GM21447 (cell line): ENCODE results near the gene DTNB.

Experiments used
- ATAC-seq: cut with Tn5 transposase; IDR thresholded peaks from one replicate; pipeline ENCODE4 v1.9.1; 2021; ENCODE audit not compliant: unreplicated experiment

Gene DTNB

DNA sequence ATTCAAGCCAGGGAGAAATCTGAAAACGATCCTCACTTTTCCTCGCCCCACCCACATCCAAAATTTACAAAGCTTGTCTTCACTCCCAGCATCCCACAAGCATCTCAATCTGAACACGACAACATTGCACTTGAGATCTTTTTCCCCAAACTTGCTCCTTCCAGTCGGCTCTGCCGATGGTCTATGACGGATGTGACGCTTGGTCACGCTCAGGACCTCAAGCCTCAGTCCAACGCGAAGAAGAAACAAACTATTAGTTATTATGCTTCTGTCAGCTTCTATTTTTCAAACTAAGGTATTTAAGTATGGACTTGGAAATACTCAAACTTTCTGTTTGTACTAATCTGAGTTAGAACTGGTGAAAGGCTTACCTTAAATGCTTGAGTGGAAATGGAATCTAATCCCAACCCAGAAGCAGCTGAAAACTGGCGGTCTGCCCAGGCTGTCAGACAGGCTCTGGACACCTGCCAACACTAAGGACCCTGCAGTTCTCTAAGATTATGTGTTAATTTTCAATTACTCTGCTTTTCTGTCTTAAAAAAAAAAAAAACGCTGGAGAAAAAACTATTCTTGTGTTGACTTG, 199.5 kb downstream of the DTNB start:
- no peak for ATAC-seq

- ATAC-seq = no peak
Measured at GRCh38 chr2:25473131-25473530, 200.2 kb downstream of the DTNB start.

GRCh38 chr2:25470806-25471205, 202.6 kb downstream of the DTNB start:
- no peak for ATAC-seq

GRCh38 chr2:25467743-25468142, 205.6 kb downstream of the DTNB start:
- no peak for ATAC-seq

GRCh38 chr2:25462021-25462420, 211.4 kb downstream of the DTNB start:
- no peak for ATAC-seq

GRCh38 chr2:25460261-25460905, 213.0 kb downstream of the DTNB start:
- no peak for ATAC-seq

- ATAC-seq = no peak
Measured at GRCh38 chr2:25454824-25455611, 218.4 kb downstream of the DTNB start.

GRCh38 chr2:25453199-25453905, 220.0 kb downstream of the DTNB start:
- ATAC-seq = peak; percentile 92

DNA sequence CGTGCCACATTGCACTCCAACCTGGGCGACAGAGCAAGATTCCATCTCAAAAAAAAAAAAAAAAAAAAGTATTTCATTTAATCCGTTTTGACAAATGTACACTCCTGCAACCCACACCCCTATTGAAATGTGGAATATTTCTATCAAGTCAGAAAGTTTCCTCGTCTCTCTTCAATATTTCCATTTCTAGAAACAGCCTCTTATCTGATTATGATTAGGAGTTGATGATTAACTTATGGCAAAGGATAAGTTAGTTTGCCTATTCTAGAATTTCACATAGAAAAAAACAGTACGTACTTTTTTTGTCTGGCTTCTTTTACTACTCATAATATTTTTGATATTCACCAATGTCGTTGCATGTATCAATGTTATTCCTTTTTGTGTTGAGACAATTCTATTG, 224.6 kb downstream of the DTNB start:
- no peak for ATAC-seq

DNA sequence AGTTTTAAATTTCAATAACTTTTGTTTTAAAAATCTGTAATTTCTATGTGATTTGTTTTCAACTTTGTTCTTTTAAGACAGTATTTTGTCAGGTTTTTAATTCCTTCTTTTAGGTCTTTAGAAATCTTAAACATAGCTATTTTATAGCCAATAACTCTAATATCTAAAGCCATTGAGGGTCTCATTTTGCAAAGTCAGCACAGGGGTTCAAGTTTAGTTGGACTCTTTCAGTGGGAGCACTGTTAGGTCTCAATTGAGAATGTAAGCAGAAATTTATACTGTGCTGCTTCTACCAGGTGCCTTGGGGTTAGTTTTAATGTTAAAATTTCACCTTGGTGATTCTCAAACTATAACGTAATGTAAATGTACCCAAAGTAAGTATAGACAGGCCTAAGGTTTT, 226.4 kb downstream of the DTNB start:
- ATAC-seq = no peak

GRCh38 chr2:25446122-25446521, 227.3 kb downstream of the DTNB start:
- ATAC-seq = no peak

DNA sequence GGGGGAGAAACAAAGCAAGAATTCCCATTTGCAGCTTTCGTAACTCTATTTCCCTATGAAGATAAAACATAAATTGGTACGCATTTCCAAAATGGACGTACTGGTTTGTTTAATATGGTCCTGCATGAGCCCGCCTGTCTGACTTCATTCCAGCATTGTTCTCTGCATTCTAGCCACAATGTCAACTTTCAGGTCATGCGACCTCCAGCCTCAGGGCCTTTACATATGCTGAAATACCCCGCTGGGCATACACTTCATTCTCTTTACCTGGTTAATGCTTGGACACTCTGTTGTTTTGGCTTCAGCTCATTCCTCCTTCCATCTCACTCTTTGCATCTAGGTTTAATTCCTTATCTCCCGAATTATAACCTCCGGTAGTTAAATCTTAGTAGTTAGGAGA, 227.9 kb downstream of the DTNB start:
- ATAC-seq = no peak

DNA sequence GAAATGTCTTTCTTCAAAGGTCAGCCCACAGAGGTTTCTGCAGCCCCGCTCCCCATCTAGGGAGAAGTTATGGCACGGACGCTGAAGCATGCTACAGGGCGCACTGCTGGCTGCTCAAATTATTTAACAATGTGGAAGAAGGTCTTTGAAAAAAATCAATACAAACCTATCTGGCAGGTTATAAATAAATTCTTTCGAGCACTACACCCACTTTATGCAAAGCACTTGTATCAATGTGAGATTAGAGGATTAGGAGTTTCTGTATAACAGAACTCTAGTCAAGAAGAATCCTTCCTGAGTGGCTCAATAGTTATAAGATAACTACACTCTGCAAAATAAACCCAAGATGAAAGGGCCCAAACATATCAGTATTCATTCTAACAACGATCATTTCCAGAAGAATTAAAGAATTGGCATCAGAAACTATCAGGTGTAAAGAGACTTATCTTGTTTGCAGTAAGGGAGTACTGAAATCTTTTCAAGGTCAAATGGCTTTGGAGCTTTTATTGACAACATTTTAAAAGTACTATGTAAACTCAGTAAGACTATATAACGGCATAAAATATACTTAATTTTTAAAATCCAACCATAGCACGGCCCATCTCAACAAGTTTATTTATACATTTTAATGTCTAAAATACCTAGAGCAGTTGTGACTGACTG, 228.6 kb downstream of the DTNB start:
- ATAC-seq = no peak

DNA sequence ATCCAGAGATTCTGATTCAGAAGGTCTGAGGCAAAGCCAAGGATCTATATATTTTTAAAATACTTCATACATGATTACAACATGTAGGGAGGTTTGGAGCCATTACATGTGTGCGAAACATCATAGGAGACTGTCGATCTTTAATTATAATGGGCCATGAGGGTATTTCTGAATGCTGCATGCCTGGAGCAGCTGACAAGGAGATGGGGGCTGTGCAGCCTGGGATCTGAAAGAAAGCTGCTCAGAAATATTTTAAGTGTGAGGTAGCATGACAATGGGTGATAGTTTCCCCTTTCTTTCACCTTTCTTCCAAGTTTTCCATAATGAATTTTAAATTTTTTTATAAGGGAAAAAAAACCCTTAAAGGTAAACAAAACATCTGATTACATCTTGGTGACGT, 229.6 kb downstream of the DTNB start:
- ATAC-seq = no peak

DNA sequence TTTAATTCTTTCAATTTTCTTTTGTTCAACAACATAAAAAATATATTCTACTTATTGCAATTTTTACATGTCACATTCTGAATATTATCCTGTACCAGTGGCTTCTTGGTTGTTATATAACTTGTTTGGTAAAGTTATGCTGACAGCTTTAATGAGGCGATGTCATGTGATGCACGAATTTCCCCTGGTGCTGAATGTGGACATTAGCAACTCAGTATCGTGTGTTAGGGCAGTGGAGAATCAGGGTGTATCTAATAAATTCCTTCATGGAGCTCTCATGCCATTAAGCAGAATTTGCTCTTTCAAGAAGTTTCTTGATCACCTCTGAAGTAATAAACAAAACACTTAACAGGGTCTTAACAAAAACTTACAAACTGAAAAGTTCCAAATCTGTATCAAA, 232.0 kb downstream of the DTNB start:
- no peak for ATAC-seq

- no peak for ATAC-seq
Measured at GRCh38 chr2:25438793-25439192, 234.6 kb downstream of the DTNB start.

DNA sequence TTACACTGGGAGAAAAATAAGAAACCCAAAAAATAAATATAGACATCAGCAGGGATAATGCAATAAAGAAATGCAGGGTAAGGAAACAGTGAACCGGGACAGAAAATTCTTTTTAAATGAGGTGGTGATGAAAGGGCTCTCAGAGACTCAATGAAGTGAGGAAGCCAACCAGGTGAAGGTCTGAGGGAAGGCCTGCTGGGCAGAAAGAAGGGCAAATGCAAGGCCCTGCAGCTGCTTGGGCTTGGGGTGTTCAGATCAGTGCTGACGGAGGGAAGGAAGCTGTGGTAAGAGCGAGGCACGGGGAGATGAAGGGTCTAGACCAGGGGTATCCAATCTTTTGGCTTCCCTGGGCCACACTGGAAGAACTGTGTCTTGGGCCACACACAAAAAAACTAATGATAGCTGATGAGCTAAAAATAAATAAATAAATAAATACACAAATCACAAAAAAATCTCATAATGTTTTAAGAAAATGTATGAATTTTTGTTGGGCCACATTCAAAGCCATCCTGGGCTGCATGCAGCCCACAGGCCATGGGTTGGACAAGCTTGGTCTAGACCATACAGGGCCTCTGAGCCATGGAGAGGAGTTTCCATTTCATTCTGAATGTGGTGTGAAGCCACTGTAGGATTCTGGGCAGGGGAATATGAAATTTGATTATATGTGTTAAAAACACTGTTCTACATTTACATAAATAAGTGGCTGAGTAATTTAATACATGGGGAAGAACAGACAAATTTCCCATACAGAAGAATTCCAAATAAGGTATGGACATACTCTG, 235.3 kb downstream of the DTNB start:
- no peak for ATAC-seq

GRCh38 chr2:25435421-25435820, 238.0 kb downstream of the DTNB start:
- no peak for ATAC-seq

- ATAC-seq = no peak
Measured at GRCh38 chr2:25431604-25432003, 241.8 kb downstream of the DTNB start.

DNA sequence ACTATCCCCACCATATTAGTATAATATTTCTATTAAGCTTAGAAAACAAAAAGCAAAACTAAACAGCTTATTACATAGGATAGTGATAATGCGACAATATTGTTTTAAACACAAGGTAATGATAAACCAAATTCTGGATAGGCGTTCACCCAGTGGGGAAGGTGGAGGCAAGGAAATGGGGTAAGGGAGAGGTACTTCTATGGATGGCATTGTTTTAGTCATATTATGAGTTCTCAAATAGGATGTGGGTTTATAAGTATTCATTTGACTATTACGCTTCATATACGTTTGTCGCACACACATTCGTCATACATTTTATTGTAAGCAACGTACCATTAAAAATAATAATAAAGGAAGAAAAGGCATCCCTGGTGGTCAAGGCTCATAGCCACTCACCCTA, 242.8 kb downstream of the DTNB start:
- no peak for ATAC-seq
